SU-DHL-6 (cell line): ENCODE results near the gene ANKRD28.

Source experiments
- H2AFZ ChIP-seq: fragments of 200-600 bp; sonication (generic); 2 replicates; pipeline ENCODE4 v1.6.1; 2014; ENCODE audit warnings: low read depth, mild to moderate bottlenecking, moderate library complexity, mixed read lengths, antibody characterized with exemption, low read length; ENCODE audit not compliant: severe bottlenecking
- H3F3A ChIP-seq: fragments of 200-600 bp; shearing (Covaris generic); 2 replicates; pipeline ENCODE4 v1.6.0; 2016; ENCODE audit warnings: antibody characterized with exemption, mild to moderate bottlenecking; ENCODE audit not compliant: insufficient read depth
- H3K27ac ChIP-seq: fragments of 200-600 bp; sonication (generic); 2 replicates; pipeline ENCODE4 v1.5.1; 2016; ENCODE audit warnings: low read depth, mild to moderate bottlenecking, low read length, moderate library complexity, mixed read lengths
- H3K27me3 ChIP-seq: fragments of 200-600 bp; sonication (generic), shearing (Covaris generic); 2 replicates; pipeline ENCODE4 v1.6.0; 2014; ENCODE audit warnings: mild to moderate bottlenecking, low read length
- H3K36me3 ChIP-seq: fragments of 200-600 bp; sonication (generic); 2 replicates; pipeline ENCODE4 v1.6.1; 2014; ENCODE audit warnings: mild to moderate bottlenecking, low read length, mixed read lengths
- H3K4me2 ChIP-seq: fragments of 300-600, 200-600 bp; shearing (Covaris generic), sonication (generic); 2 replicates; pipeline ENCODE4 v1.6.0; 2014; ENCODE audit warnings: low read length, low read depth, mild to moderate bottlenecking; ENCODE audit not compliant: poor library complexity, severe bottlenecking
- H3K4me3 ChIP-seq: fragments of 200-600 bp; sonication (generic); 2 replicates; pipeline ENCODE4 v1.5.1; 2014; ENCODE audit warnings: antibody characterized with exemption, low read length, mild to moderate bottlenecking, mixed read lengths; ENCODE audit not compliant: insufficient read depth, poor library complexity, severe bottlenecking
- H3K79me2 ChIP-seq: fragments of 200-600 bp; sonication (generic); 2 replicates; pipeline ENCODE4 v1.6.1; 2014; ENCODE audit warnings: mild to moderate bottlenecking, low read length, moderate library complexity; ENCODE audit not compliant: insufficient read depth
- H3K9ac ChIP-seq: fragments of 200-600 bp; sonication (generic); 2 replicates; pipeline ENCODE4 v1.7.0; 2014; ENCODE audit warnings: mild to moderate bottlenecking, low read length
- H3K9me2 ChIP-seq: fragments of 200-600 bp; sonication (generic); replicated peaks from 2 replicates; pipeline ENCODE4 v1.6.1; 2014; ENCODE audit warnings: low read length; ENCODE audit not compliant: insufficient read depth
- H3K9me3 ChIP-seq: fragments of 200-600 bp; sonication (generic); 2 replicates; pipeline ENCODE4 v1.6.1; 2014; ENCODE audit warnings: low read length, mixed read lengths; ENCODE audit not compliant: insufficient read depth
- H4K20me1 ChIP-seq: fragments of 200-600 bp; sonication (generic); 2 replicates; pipeline ENCODE4 v1.6.1; 2014; ENCODE audit warnings: low read depth, mild to moderate bottlenecking, antibody characterized with exemption, low read length, moderate library complexity, mixed read lengths
- EZH2phosphoT487 ChIP-seq: fragments of 200-600 bp; sonication (generic), shearing (Covaris generic); conservative IDR thresholded peaks from 2 replicates; pipeline ENCODE4 v1.6.1; 2018; ENCODE audit warnings: mild to moderate bottlenecking, antibody characterized with exemption, low read length, moderate library complexity, mixed read lengths
- TF ChIP-seq, protein P1 (sequence below): fragments of 200-600 bp; sonication (generic); IDR thresholded peaks from one replicate; pipeline ENCODE4 v1.5.1; 2017; ENCODE audit warnings: antibody characterized with exemption, mild to moderate bottlenecking, low read length, moderate library complexity; ENCODE audit not compliant: insufficient read depth, poor library complexity, severe bottlenecking

Gene ANKRD28

GRCh38 chr3:15731024-15731423 lies 66.8 kb downstream of the ANKRD28 start:
- TF ChIP-seq, protein P1, sequence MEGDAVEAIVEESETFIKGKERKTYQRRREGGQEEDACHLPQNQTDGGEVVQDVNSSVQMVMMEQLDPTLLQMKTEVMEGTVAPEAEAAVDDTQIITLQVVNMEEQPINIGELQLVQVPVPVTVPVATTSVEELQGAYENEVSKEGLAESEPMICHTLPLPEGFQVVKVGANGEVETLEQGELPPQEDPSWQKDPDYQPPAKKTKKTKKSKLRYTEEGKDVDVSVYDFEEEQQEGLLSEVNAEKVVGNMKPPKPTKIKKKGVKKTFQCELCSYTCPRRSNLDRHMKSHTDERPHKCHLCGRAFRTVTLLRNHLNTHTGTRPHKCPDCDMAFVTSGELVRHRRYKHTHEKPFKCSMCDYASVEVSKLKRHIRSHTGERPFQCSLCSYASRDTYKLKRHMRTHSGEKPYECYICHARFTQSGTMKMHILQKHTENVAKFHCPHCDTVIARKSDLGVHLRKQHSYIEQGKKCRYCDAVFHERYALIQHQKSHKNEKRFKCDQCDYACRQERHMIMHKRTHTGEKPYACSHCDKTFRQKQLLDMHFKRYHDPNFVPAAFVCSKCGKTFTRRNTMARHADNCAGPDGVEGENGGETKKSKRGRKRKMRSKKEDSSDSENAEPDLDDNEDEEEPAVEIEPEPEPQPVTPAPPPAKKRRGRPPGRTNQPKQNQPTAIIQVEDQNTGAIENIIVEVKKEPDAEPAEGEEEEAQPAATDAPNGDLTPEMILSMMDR, result no peak
- no peak for TF ChIP-seq EZH2phosphoT487
- H2AFZ ChIP-seq, result no peak overlapping the region
- H3K27me3 ChIP-seq, result no peaks in the 10 kb centered on the region
- H3K9me2 ChIP-seq, result no peaks in the 10 kb centered on the region
- H4K20me1 ChIP-seq, result no peaks in the 10 kb centered on the region
- peaks cover 25% of the 10 kb centered on the region; the same call in 1 of the 2 replicates for H3K36me3 ChIP-seq
- H3K9ac ChIP-seq, result no peak overlapping the region
- no peaks in the 10 kb centered on the region for H3F3A ChIP-seq
- H3K9me3 ChIP-seq, result no peaks in the 10 kb centered on the region
- no peak overlapping the region for H3K4me3 ChIP-seq
- no peak overlapping the region for H3K27ac ChIP-seq
- no peak overlapping the region for H3K4me2 ChIP-seq
- H3K79me2 ChIP-seq, result no peaks in the 10 kb centered on the region; the same call in 1 of the 2 replicates

- Histone ChIP-seq H3K4me2 (no peak overlapping the region), H3K27me3 (no peaks in the 10 kb centered on the region), H3K4me3 (no peak overlapping the region), H3K9me2 (no peaks in the 10 kb centered on the region), H3F3A (no peaks in the 10 kb centered on the region), H3K9ac (no peak overlapping the region), H3K9me3 (no peaks in the 10 kb centered on the region), H3K36me3 (peaks cover 12% of the 10 kb centered on the region; the same call in 1 of the 2 replicates), H4K20me1 (no peaks in the 10 kb centered on the region), H3K79me2 (no peaks in the 10 kb centered on the region), H2AFZ (no peak overlapping the region), H3K27ac (no peak overlapping the region)
- no peak for TF ChIP-seq EZH2phosphoT487
- TF ChIP-seq, protein P1, result no peak
These were observed 69.0 kb downstream of the ANKRD28 start for GRCh38 chr3:15728766-15729165.

DNA sequence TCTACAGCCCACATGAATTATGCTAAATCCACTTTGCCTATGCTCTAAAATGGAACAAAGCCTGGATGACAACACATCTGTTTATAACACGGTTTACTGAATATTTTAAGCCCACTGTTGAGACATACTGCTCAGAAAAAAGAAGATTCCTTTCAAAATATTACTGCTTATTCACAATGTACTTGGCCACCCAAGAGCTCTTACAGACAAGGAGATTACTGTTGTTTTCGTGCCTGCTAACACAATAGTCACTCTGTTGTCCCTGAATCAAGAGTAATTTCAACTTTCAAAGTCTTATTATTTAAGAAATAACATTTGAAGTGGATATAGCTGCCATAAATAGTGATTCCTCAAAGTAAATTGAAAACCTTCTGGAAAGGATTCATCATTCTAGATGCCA lies 70.9 kb downstream of the ANKRD28 start:
- no peaks in the 10 kb centered on the region for H3K79me2 ChIP-seq
- H3K27me3 ChIP-seq, result no peaks in the 10 kb centered on the region
- H3K4me2 ChIP-seq, result no peak overlapping the region
- peaks cover 7% of the 10 kb centered on the region; the same call in 1 of the 2 replicates for H3K36me3 ChIP-seq
- no peak overlapping the region for H3K4me3 ChIP-seq
- no peak overlapping the region for H3K9ac ChIP-seq
- TF ChIP-seq, protein P1, result no peak
- no peak for TF ChIP-seq EZH2phosphoT487
- no peaks in the 10 kb centered on the region for H4K20me1 ChIP-seq
- H3K27ac ChIP-seq, result no peak overlapping the region
- H3K9me2 ChIP-seq, result no peaks in the 10 kb centered on the region
- no peak overlapping the region for H2AFZ ChIP-seq
- H3K9me3 ChIP-seq, result no peaks in the 10 kb centered on the region
- no peaks in the 10 kb centered on the region for H3F3A ChIP-seq
